ENCODE results near the gene CELSR3.

DNA sequence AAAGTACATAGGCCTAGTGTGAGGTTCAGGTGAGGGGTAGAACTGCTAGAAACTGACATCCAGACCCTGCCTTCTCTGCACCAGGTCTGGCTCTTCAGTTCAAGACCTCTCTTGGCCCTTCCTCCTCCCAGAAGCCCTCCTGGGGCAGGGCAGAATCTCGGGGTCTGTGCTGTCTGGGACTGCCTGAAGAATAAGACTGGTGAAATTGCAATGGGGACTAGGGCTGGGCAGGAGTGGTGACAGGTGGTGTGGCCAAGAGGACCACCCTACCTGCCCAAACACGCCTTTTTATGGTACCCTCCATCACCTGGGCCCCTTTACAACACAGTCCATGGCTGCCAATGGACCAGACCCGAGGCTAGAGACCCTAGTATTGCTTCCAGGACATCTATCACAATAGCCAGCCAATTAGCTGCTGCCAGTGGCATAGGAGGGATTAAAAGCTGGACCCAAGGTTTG, 24.6 kb upstream of the CELSR3 start:
- TF ChIP-seq, protein P1, sequence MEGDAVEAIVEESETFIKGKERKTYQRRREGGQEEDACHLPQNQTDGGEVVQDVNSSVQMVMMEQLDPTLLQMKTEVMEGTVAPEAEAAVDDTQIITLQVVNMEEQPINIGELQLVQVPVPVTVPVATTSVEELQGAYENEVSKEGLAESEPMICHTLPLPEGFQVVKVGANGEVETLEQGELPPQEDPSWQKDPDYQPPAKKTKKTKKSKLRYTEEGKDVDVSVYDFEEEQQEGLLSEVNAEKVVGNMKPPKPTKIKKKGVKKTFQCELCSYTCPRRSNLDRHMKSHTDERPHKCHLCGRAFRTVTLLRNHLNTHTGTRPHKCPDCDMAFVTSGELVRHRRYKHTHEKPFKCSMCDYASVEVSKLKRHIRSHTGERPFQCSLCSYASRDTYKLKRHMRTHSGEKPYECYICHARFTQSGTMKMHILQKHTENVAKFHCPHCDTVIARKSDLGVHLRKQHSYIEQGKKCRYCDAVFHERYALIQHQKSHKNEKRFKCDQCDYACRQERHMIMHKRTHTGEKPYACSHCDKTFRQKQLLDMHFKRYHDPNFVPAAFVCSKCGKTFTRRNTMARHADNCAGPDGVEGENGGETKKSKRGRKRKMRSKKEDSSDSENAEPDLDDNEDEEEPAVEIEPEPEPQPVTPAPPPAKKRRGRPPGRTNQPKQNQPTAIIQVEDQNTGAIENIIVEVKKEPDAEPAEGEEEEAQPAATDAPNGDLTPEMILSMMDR (conservative IDR thresholded peaks at IDR 0.05 in 1 of 2, IDR thresholded peaks at IDR 0.05 in 1 of 2; ENCODE audit: extremely low read depth in 1 of 2, insufficient read depth in 1 of 2, low read depth in 1 of 2, low read length in 2 of 2): no peak
- TF ChIP-seq EZH2 (IDR thresholded peaks at IDR 0.05; ENCODE audit: borderline replicate concordance, low read length): no peak
